D721Med (cell line): Measurements from ENCODE around the gene CFAP61.

Source experiments
- DNase-seq: peaks from one replicate; pipeline ENCODE4 v3.0.0; 2011; ENCODE audit warnings: low spot score; ENCODE audit not compliant: insufficient read length
- FAIRE-seq: peaks from 2 replicates; lab custom pipeline; 2011; peaks lifted over from hg19 to GRCh38; lab: Jason Lieb, UNC
- TF ChIP-seq, protein P1 (sequence below): IDR thresholded peaks from 2 replicates; pipeline ENCODE4 v1.5.1; 2012; ENCODE audit warnings: mild to moderate bottlenecking, control low read depth; ENCODE audit not compliant: insufficient read depth; ENCODE audit errors: missing control alignments

Gene CFAP61

DNA sequence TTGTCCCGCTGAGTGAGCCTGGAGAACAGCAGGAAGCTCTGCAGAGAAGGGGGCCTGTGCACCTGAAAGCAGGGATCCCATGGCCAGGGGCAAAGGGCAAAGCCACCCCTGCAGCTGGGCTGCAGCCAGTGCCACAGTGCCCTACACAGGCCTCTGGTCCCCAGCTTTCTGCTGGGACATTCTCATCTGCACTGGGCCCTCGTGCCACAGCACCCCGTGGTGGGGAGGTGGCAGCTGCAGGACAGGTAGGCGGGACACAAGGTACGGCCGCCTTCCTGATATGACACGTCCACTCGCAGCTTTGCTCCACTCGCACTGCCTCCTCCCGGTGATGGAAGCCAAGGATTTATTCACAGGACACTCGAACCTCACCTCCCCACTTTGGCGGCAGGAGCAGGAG lies 342.8 kb downstream of the CFAP61 start:
- TF ChIP-seq, protein P1, sequence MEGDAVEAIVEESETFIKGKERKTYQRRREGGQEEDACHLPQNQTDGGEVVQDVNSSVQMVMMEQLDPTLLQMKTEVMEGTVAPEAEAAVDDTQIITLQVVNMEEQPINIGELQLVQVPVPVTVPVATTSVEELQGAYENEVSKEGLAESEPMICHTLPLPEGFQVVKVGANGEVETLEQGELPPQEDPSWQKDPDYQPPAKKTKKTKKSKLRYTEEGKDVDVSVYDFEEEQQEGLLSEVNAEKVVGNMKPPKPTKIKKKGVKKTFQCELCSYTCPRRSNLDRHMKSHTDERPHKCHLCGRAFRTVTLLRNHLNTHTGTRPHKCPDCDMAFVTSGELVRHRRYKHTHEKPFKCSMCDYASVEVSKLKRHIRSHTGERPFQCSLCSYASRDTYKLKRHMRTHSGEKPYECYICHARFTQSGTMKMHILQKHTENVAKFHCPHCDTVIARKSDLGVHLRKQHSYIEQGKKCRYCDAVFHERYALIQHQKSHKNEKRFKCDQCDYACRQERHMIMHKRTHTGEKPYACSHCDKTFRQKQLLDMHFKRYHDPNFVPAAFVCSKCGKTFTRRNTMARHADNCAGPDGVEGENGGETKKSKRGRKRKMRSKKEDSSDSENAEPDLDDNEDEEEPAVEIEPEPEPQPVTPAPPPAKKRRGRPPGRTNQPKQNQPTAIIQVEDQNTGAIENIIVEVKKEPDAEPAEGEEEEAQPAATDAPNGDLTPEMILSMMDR = no peak
- FAIRE-seq = no peak
- DNase-seq = no peak

DNA sequence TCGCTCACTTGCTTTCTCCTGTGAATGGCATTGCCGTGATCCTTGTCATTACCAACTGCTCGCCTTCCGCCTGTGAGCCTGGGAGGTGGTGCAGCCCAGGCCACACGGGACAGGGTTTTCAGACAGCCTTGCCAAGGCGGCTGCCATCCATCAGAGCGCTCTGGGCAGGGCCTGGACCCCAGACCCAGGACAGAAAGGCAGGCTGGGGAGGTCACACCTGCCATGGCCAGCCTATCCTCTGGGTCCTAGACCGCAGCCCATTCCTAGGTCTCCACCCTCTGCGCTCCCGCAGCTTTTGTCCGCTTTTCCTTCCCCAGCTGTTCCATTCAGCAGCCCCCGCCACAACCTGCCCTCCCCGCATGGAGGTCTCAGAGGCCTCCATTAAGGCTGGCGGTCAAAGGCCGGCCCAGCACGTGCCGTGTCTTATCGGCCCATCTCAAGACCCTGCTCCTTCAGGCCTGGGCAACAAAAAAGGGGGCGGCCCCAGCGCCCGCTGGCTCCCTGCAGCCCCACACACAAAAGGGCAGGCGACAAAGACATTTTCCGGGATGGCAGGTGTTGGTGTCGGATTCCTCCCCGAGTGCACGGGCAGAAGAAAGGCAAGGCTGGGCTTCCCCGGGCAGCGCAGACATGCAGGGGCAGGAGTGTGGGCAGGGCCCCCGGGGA lies 343.7 kb downstream of the CFAP61 start:
- TF ChIP-seq, protein P1 = no peak
- DNase-seq (no peak), FAIRE-seq (no peak)

DNA sequence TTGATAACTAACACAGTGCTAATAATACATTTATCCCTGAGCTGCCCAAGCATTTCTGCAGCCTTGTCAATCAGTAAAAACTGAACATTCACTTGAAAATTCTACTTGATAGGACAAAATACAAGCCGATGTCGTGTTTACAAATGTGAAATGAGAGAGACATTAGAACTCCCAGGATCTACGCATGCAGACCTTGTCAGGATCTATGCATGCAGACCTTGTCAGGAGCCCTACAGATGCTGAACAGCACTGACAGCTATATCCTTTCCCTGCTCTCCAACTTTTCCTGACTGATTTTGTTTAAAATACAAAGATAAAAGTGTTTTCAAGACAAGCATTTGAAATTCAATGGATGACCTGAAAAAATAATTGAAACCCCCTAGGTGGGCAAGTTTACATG lies 344.5 kb downstream of the CFAP61 start:
- FAIRE-seq = no peak
- TF ChIP-seq, protein P1 = no peak
- no peak for DNase-seq

DNA sequence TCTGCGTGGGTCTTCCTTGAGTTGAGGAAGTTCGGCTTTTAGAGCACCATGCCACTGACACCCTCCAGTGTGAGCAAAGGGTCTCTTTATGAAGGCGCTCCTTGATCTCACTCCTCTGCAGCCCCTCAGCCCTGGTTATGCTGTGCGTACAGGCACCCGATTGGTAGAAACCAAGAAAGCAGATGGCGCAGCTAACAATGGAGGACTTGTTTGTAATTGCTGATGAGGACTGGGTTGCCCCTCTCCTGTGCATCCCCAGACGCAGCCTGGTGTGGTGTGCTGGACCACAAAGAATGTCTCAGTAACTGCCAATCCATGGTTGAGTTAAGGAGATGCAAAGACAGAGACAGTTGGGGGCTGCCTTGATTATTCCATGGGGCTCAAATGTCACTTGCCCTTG lies 345.8 kb downstream of the CFAP61 start:
- TF ChIP-seq, protein P1 = no peak
- DNase-seq = no peak
- FAIRE-seq = no peak

DNA sequence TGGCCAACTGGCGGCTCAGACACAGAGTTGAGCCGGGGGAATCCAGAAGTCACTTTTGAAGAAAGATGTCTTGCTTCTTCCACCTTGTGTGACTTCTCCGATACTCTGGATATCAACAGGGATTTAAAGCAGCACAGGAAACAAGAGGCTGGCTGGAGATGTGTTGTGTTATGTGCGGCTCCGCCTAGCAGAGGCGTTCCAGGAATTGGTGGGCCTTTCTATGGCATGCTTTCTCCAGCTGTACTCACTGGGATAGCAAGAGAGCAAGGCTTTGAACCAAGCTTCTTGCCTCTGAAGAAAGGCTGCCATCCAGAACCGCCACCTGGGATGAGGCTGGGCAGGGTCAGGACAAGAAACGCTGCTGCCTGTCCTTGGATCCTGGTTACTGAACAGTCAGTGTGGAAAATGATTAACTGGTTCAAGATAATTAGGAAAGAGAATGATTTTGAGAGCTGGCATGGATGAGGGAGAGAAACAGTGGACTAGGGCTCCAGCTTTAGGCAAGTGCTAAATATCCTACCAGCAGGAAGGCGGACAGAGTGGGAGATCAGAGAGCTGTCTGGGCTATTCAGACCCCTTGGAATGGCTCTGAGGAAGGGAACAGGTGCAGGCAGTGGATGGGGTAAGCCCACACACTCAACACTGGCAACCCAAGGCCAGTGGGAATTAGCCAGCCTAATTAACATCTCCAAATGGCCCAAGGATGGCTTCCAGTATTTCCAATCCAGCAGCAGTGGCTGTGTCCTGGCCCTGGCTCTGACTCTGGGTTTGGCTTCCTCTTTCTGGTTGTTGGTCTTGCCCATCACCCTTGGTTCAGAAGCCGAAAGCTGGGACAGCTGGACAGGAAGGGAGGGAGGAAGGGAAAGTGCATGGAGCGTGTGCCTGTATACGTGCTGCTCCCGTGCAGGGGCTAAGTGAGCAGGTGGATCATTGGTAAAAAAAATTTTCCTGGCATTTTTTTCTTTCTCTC lies 347.5 kb downstream of the CFAP61 start:
- DNase-seq (no peak), FAIRE-seq (no peak)
- TF ChIP-seq, protein P1 = no peak

DNA sequence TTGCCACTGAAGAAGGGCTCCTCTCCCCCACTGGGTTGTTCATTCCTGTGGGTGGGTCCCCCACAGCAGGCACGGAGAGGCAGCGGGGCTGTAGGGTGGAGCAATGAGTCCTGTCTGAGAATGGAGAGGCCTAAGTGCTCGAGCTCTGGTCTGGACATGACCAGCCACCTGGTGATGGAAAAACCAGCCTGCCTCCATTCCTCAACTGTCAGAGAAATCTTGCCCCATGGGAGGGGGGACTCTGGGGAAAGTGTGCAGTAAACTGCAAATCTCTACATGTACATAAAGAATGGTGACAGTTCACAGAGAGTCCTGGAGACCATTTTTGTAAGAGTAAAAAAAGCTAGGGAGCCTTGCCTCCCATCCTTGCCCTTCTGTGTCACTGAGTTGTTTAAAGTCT lies 349.7 kb downstream of the CFAP61 start:
- no peak for DNase-seq
- TF ChIP-seq, protein P1 = no peak
- no peak for FAIRE-seq
